K562 (cell line): Measurements from ENCODE around the gene KIF26A. TPM values are rescaled to one million over a fixed set of nuclear protein-coding genes. Genes with fewer than 3 reads are reported as not detected.
"Not testable (repeated sequence)": the region's sequence is repeated elsewhere in the genome, so short reads cannot be mapped to it uniquely, and the experiment has no call there.

Experiments
- ATAC-seq: fragments of 200-7000 bp; cut with Tn5 transposase; 3 replicates; pipeline ENCODE4 v1.9.1; 2020; ENCODE audit warnings: moderate library complexity
- BruUV-seq: library from RNA; stranded (reverse); fragments of 400-500 nt; replicated peaks from 2 replicates; lab custom pipeline; 2021; lab: Mats Ljungman, UMichigan
- CTCF ChIA-PET: fragments of 300-600 bp; formaldehyde crosslinking; extraction: SDS; loops from one replicate; lab custom pipeline; 2021; ENCODE audit warnings: low intra/inter-chr PET ratio; lab: Yijun Ruan, JAX
- POLR2A ChIA-PET: fragments of 300-600, 350-650 bp; sonication (Branson Sonifier 250); formaldehyde crosslinking; extraction: SDS; loops from one replicate; lab custom pipeline; 2021; ENCODE audit warnings: antibody characterized with exemption, inconsistent platforms; lab: Yijun Ruan, JAX
- DNase-seq, 4 experiments: peaks; one replicate each; pipeline versions ENCODE4 v3.0.0 to v3.0.0-alpha.2; 2011 to 2018; ENCODE audit warnings: low spot score in 3 of 4, mixed read lengths in 3 of 4; ENCODE audit errors: extremely low read depth in 1 of 4
- FAIRE-seq: peaks from 2 replicates; lab custom pipeline; 2011; peaks lifted over from hg19 to GRCh38; lab: Jason Lieb, UNC
- H2AFZ ChIP-seq: 2 replicates; pipeline ENCODE4 v1.6.0; 2011; ENCODE audit warnings: low read depth, low read length, control low read depth, inconsistent platforms
- H3K27ac ChIP-seq: fragments of 200-600 bp; 3 replicates; pipeline ENCODE4 v1.8.0; 2011; ENCODE audit warnings: low read depth, mild to moderate bottlenecking, control low read depth, inconsistent platforms, low read length, moderate library complexity, mixed read lengths; ENCODE audit errors: extremely low read depth
- H3K27me3 ChIP-seq, 2 experiments: fragments of 300-600 bp in 1 of 2; 2 replicates in 1 of 2; 3 replicates in 1 of 2; pipeline versions ENCODE4 v1.6.0 to v1.8.0; 2011; ENCODE audit warnings: inconsistent platforms in 2 of 2, low read length in 2 of 2, mild to moderate bottlenecking in 1 of 2, mixed read lengths in 1 of 2, moderate library complexity in 1 of 2; ENCODE audit not compliant: control insufficient read depth in 2 of 2, insufficient read depth in 2 of 2
- H3K36me3 ChIP-seq: fragments of 300-600 bp; 3 replicates; pipeline ENCODE4 v1.8.0; 2011; ENCODE audit warnings: mild to moderate bottlenecking, low read length, inconsistent platforms; ENCODE audit not compliant: control insufficient read depth, insufficient read depth
- H3K4me1 ChIP-seq, 2 experiments: fragments of 200-600 bp in 1 of 2; replicated peaks in 1 of 2; 2 replicates in 1 of 2; 3 replicates in 1 of 2; pipeline versions ENCODE4 v1.5.1 to v1.8.0; 2011; ENCODE audit warnings: inconsistent platforms in 2 of 2, low read length in 2 of 2, mild to moderate bottlenecking in 1 of 2, mixed read lengths in 1 of 2, moderate library complexity in 1 of 2; ENCODE audit not compliant: control insufficient read depth in 2 of 2, insufficient read depth in 2 of 2
- H3K4me2 ChIP-seq: 2 replicates; pipeline ENCODE4 v1.6.1; 2011; ENCODE audit warnings: low read length, control low read depth, inconsistent platforms, mixed read lengths; ENCODE audit not compliant: insufficient read depth
- H3K4me3 ChIP-seq: fragments of 200-600 bp; sonication (generic), shearing (Covaris generic); 2 replicates; pipeline ENCODE4 v1.5.1; 2016; ENCODE audit warnings: control low read depth, inconsistent platforms
- H3K79me2 ChIP-seq: fragments of 200-600 bp; 3 replicates; pipeline ENCODE4 v1.8.0; 2011; ENCODE audit warnings: low read length, inconsistent platforms; ENCODE audit not compliant: control insufficient read depth, insufficient read depth
- H3K9ac ChIP-seq, 2 experiments: 2 replicates each; pipeline versions ENCODE4 v1.6.0 to v1.6.1; 2011; ENCODE audit warnings: low read depth in 2 of 2, low read length in 2 of 2, control low read depth in 1 of 2, inconsistent platforms in 1 of 2, mild to moderate bottlenecking in 1 of 2, mixed read lengths in 1 of 2; ENCODE audit not compliant: insufficient read depth in 1 of 2
- H3K9me1 ChIP-seq: one replicate; pipeline ENCODE4 v1.6.0; 2011; ENCODE audit warnings: inconsistent platforms, mild to moderate bottlenecking, low read length, moderate library complexity; ENCODE audit not compliant: control insufficient read depth, insufficient read depth
- H3K9me3 ChIP-seq: replicated peaks from 2 replicates; pipeline ENCODE4 v1.5.1; 2011; ENCODE audit warnings: low read depth, low read length, inconsistent platforms; ENCODE audit not compliant: control insufficient read depth, insufficient read depth
- H4K20me1 ChIP-seq: replicated peaks from 2 replicates; pipeline ENCODE4 v1.6.1; 2011; ENCODE audit warnings: low read length, inconsistent platforms, mixed read lengths; ENCODE audit not compliant: control insufficient read depth, insufficient read depth
- CEBPG ChIP-seq, 3 experiments: fragments of 200-800 bp in 1 of 3; sonication (Bioruptor generic) in 1 of 3; sonication (generic) in 1 of 3; formaldehyde crosslinking in 1 of 3; IDR thresholded peaks in 2 of 3; conservative IDR thresholded peaks in 1 of 3; 2 replicates each; pipeline versions ENCODE4 v1.6.1 to v1.8.0; 2016 to 2022; ENCODE audit warnings: missing compliant biosample characterization in 2 of 3, missing genetic modification characterization in 2 of 3, mild to moderate bottlenecking in 1 of 3, missing genetic modification reagents in 1 of 3
- CHAMP1 ChIP-seq: fragments of 450-650 bp; IDR thresholded peaks from 2 replicates; pipeline ENCODE4 v1.6.1; 2016; ENCODE audit warnings: mild to moderate bottlenecking
- GABPB2 ChIP-seq: fragments of 250-450 bp; sonication (Bioruptor Pico); conservative IDR thresholded peaks from 2 replicates; pipeline ENCODE4 v1.5.1; 2021; ENCODE audit warnings: mild to moderate bottlenecking
- GATAD2B ChIP-seq: fragments of 450-650 bp; IDR thresholded peaks from 2 replicates; pipeline ENCODE4 v1.6.1; 2017; ENCODE audit warnings: mild to moderate bottlenecking, borderline replicate concordance
- MBD2 ChIP-seq: sonication (generic); IDR thresholded peaks from 2 replicates; pipeline ENCODE4 v1.6.1; 2016; ENCODE audit warnings: low read depth, borderline replicate concordance
- PATZ1 ChIP-seq: fragments of 250-450 bp; sonication (Bioruptor Pico); IDR thresholded peaks from 2 replicates; pipeline ENCODE4 v1.5.0; 2020; ENCODE audit warnings: mild to moderate bottlenecking, borderline replicate concordance
- SAFB ChIP-seq: fragments of 200-400 bp; formaldehyde crosslinking; IDR thresholded peaks from 2 replicates; pipeline ENCODE4 v1.6.1; 2017; ENCODE audit warnings: low read depth, low read length, borderline replicate concordance
- SMARCC2 ChIP-seq: fragments of 450-650 bp; IDR thresholded peaks from 2 replicates; pipeline ENCODE4 v1.6.1; 2017; ENCODE audit warnings: antibody characterized with exemption, moderate library complexity, mild to moderate bottlenecking, low read depth
- ZNF354B ChIP-seq: fragments of 250-450 bp; sonication (Bioruptor Pico); IDR thresholded peaks from 2 replicates; pipeline ENCODE4 v1.4.0; 2020
- ZNF584 ChIP-seq: fragments of 200-800 bp; sonication (Bioruptor generic); IDR thresholded peaks from 2 replicates; pipeline ENCODE4 v1.6.1; 2016; ENCODE audit warnings: low read depth, mild to moderate bottlenecking, missing genetic modification characterization, missing compliant biosample characterization
- WGBS: fragments of 100-300 bp; shearing (Covaris generic); methylation state at CpG from one replicate; pipeline ENCODE4 v1.1.6; 2016; ENCODE audit warnings: low coverage, mixed read lengths; ENCODE audit not compliant: insufficient coverage; ENCODE audit errors: missing lambda C conversion rate; 5-methylcytosine and 5-hydroxymethylcytosine counted together
- in situ Hi-C: fragments of 300-500 bp; cut with MboI; formaldehyde crosslinking; loops from 4 replicates; pipeline ENCODE4 v1.15.0; 2018; ENCODE audit warnings: inconsistent platforms, mixed read lengths
- intact Hi-C: fragments of 100-400 bp; cut with micrococcal nuclease; formaldehyde crosslinking; loops from 2 replicates; pipeline ENCODE4 v1.14.2; 2022
- polyA plus RNA-seq, 8 experiments: library from polyadenylated mRNA; depleted of rRNA in 4 of 8; stranded (reverse) in 5 of 8; unstranded in 3 of 8; fragments of >200 nt; fragmentation: Nextera tagmentation in 2 of 8; fragmentation: Illumina TruSeq in 1 of 8; extraction: Ambion mirVana in 2 of 8; extraction: Trizol in 1 of 8; gene quantifications; 2 replicates each; pipeline versions ENCODE4 v1.2.1 to v1.2.3, GENCODE V29; 2011 to 2014; ENCODE audit warnings: inconsistent platforms in 1 of 8, missing spikeins in 1 of 8
- total RNA-seq, 7 experiments: library from RNA; depleted of rRNA in 6 of 7; stranded (reverse); fragments of >200 nt in 6 of 7; fragmentation: Illumina TruSeq in 2 of 7; extraction: Trizol in 2 of 7; gene quantifications; 2 replicates each; pipeline versions ENCODE4 v1.2.1 to v1.2.3, GENCODE V29; 2011 to 2021; ENCODE audit warnings: low replicate concordance in 1 of 7
- TF ChIP-seq, protein P1 (sequence below): sonication (generic); formaldehyde crosslinking; IDR thresholded peaks from 2 replicates; pipeline ENCODE4 v1.9.0; 2022; ENCODE audit warnings: mild to moderate bottlenecking, missing genetic modification reagents

The KIF26A gene
- total and polyA plus RNA-seq, 9 of the 15 experiments (the other 6 are each of a cell fraction or from before 2014, with no cell fraction given) = 0.04 TPM; not detected in 8

DNA sequence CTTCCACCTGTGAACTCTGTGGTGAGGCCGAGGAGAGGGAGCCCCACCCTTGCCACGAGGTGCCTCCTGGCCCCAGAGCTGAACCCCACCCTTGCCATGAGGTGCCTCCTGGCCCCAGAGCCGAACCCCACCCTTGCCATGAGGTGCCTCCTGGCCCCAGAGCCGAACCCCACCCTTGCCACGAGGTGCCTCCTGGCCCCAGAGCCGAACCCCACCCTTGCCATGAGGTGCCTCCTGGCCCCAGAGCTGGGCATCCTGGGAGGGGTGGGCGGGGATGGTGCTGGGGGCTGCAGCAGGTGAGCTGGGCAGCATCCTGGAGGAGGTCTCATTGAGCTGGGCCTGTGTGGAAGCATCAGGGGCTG, 15.0 kb downstream of the KIF26A start:
- H3K27me3 ChIP-seq, BruUV-seq, FAIRE-seq, POLR2A ChIA-PET, in situ Hi-C loops, H3K36me3 ChIP-seq, ATAC-seq, CTCF ChIA-PET, H3K79me2 ChIP-seq, H3K9ac ChIP-seq, H3K4me2 ChIP-seq, H3K9me1 ChIP-seq, H3K9me3 ChIP-seq, intact Hi-C loops, H2AFZ ChIP-seq, H4K20me1 ChIP-seq, H3K4me3 ChIP-seq, DNase-seq, H3K27ac ChIP-seq: not testable (repeated sequence)
- WGBS = 6% methylated on average over 2 of the region's 7 CpGs
- H3K4me1 ChIP-seq = peaks cover 0 to 44% of the 10 kb centered on the region in 2 experiments; a peak in 2 of 5 replicates

DNA sequence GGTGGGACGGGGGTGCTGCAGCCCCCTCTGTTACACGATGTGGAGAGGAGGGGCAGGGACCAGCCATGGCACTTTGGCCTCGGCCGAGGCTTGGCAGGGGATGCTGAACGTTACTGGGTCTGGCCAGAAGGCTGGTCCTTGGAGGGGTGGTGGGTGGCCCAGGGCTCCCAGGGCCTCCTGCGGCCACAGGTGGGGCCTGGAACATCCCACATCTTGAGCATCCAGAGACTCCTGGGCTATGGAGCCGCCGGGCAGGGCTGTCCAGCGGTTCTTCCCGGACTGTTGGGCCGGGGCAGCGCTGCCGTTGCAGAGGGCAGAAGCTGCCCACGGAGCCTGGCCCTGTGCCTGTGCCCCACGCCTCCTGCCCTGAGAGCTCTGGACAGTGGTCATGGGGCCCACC, 15.9 kb downstream of the KIF26A start:
- no peak for ATAC-seq
- no peak for DNase-seq
- Histone ChIP-seq H3K9me3 (no peaks in the 10 kb centered on the region), H3K4me2 (no peak overlapping the region), H3K9me1 (no peaks in the 10 kb centered on the region), H3K9ac (no peak overlapping the region), H3K27ac (no peak overlapping the region), H3K4me1 (peaks cover 2 to 48% of the 10 kb centered on the region in 2 experiments; a peak in 3 of 5 replicates), H3K27me3 (peaks cover 0 to 5% of the 10 kb centered on the region in 2 experiments; a peak in 1 of 5 replicates), H4K20me1 (peaks cover 6% of the 10 kb centered on the region; the same call in 1 of the 2 replicates), H3K36me3 (no peaks in the 10 kb centered on the region), H2AFZ (no peak overlapping the region), H3K4me3 (no peak overlapping the region), H3K79me2 (no peaks in the 10 kb centered on the region)
- no TSS peak for BruUV-seq
- intact Hi-C loops (no loop called here), in situ Hi-C loops (no loop called here)
- POLR2A ChIA-PET = interaction anchor here (0.6 kb wide), 1 partner anchor 33 kb away, joined by 3 read pairs; no protein-coding TSS in a partner anchor
- no peak for FAIRE-seq
- 37% methylated on average over 13 of the region's 15 CpGs for WGBS
- CTCF ChIA-PET = no interaction called here
- TF ChIP-seq MBD2 = no peak
- no peak for TF ChIP-seq ZNF584 (CRISPR knock-in tag)
- no peak for TF ChIP-seq CEBPG (CRISPR knock-in tag; IDR thresholded peaks at IDR 0.05)
- no peak for TF ChIP-seq CEBPG (tag; conservative IDR thresholded peaks at IDR 0.05 in 1 of 2, IDR thresholded peaks at IDR 0.05 in 1 of 2)
- TF ChIP-seq PATZ1 = no peak
- no peak for TF ChIP-seq GATAD2B
- TF ChIP-seq, protein P1, sequence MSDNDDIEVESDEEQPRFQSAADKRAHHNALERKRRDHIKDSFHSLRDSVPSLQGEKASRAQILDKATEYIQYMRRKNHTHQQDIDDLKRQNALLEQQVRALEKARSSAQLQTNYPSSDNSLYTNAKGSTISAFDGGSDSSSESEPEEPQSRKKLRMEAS (CRISPR knock-in tag) = no peak
- no peak for TF ChIP-seq CHAMP1
- no peak for TF ChIP-seq SAFB
- no peak for TF ChIP-seq GABPB2 (CRISPR knock-in tag)
- TF ChIP-seq ZNF354B = no peak
- no peak for TF ChIP-seq SMARCC2
